Measurements from ENCODE around the gene ARR3. TPM values are rescaled to one million over a fixed set of nuclear protein-coding genes. Genes with fewer than 3 reads are reported as not detected.
"Not testable (repeated sequence)": the region's sequence is repeated elsewhere in the genome, so short reads cannot be mapped to it uniquely, and the experiment has no call there.

Gene ARR3
- total RNA-seq: not detected

GRCh38 chrX:70268034-70268433, at the start of gene ARR3:
TSS of gene ARR3 (plus strand) at chrX:70268334. CDS start at chrX:70269386, 1,052 bp downstream.
- DNase-seq (ENCODE audit: low spot score) (no peak), ATAC-seq (no peak)

GRCh38 chrX:70219938-70220764, 48.0 kb upstream of the ARR3 start:
- ATAC-seq (no peak), DNase-seq (ENCODE audit: low spot score) (no peak)

- ATAC-seq (no peak), DNase-seq (ENCODE audit: low spot score) (no peak)
These were observed 42.1 kb upstream of the ARR3 start for GRCh38 chrX:70226048-70226447.

- DNase-seq (ENCODE audit: low spot score) (no peak), ATAC-seq (no peak)
These were observed 41.4 kb upstream of the ARR3 start for GRCh38 chrX:70226687-70227086.

GRCh38 chrX:70231666-70232065, 36.5 kb upstream of the ARR3 start:
- no peak for DNase-seq (ENCODE audit: low spot score)
- ATAC-seq: peak; percentile 69

- no peak for ATAC-seq
- no peak for DNase-seq (ENCODE audit: low spot score)
These were observed 33.8 kb upstream of the ARR3 start, which contains the start of gene AWAT1 for GRCh38 chrX:70234355-70234754. TSS of gene AWAT1 (plus strand) at chrX:70234655. CDS start at chrX:70234696, 41 bp downstream.

- DNase-seq (ENCODE audit: low spot score) (no peak), ATAC-seq (no peak)
These were observed 27.4 kb upstream of the ARR3 start for GRCh38 chrX:70240751-70241150.

- DNase-seq (ENCODE audit: low spot score): no peak
- ATAC-seq: no peak
These were observed 26.6 kb upstream of the ARR3 start for GRCh38 chrX:70241501-70241900.

- not testable (repeated sequence) for DNase-seq (ENCODE audit: low spot score)
These were observed 24.5 kb upstream of the ARR3 start for GRCh38 chrX:70243601-70244000.

GRCh38 chrX:70244881-70245280, 23.3 kb upstream of the ARR3 start:
- DNase-seq (ENCODE audit: low spot score): no peak
- ATAC-seq: no peak

More at GRCh38 chrX:70243601-70244000, 24.5 kb upstream of the ARR3 start:
- not testable (repeated sequence) for ATAC-seq

- ATAC-seq (no peak), DNase-seq (ENCODE audit: low spot score) (no peak)
These were observed 20.9 kb upstream of the ARR3 start for GRCh38 chrX:70247252-70247651.

- DNase-seq (ENCODE audit: low spot score): no peak
- no peak for ATAC-seq
These were observed 15.6 kb upstream of the ARR3 start for GRCh38 chrX:70252491-70252890.

GRCh38 chrX:70253377-70254062, 14.6 kb upstream of the ARR3 start:
- DNase-seq (ENCODE audit: low spot score) (no peak), ATAC-seq (no peak)

- no peak for DNase-seq (ENCODE audit: low spot score)
- ATAC-seq: no peak
These were observed 14.1 kb upstream of the ARR3 start for GRCh38 chrX:70254063-70254400.

- ATAC-seq (no peak), DNase-seq (ENCODE audit: low spot score) (no peak)
These were observed 13.2 kb upstream of the ARR3 start for GRCh38 chrX:70254909-70255308.

- ATAC-seq (no peak), DNase-seq (ENCODE audit: low spot score) (no peak)
These were observed 12.7 kb upstream of the ARR3 start for GRCh38 chrX:70255452-70255851.

- DNase-seq (ENCODE audit: low spot score) (no peak), ATAC-seq (no peak)
These were observed 10.5 kb upstream of the ARR3 start for GRCh38 chrX:70257423-70258288.

- no peak for DNase-seq (ENCODE audit: low spot score)
- no peak for ATAC-seq
These were observed 8.0 kb upstream of the ARR3 start, which contains the start of gene P2RY4 for GRCh38 chrX:70260104-70260503. TSS of gene P2RY4 (minus strand) at chrX:70260204. CDS start at chrX:70259624, 580 bp downstream.

GRCh38 chrX:70262952-70263567, 5.1 kb upstream of the ARR3 start:
- ATAC-seq: peak; percentile 89

GRCh38 chrX:70264784-70265183, 3.4 kb upstream of the ARR3 start:
- DNase-seq (ENCODE audit: low spot score) (no peak), ATAC-seq (no peak)

More at GRCh38 chrX:70262952-70263567, 5.1 kb upstream of the ARR3 start:
- DNase-seq (ENCODE audit: low spot score): peak; percentile 43

GRCh38 chrX:70274029-70274428, 5.9 kb downstream of the ARR3 start:
- not testable (repeated sequence) for DNase-seq (ENCODE audit: low spot score); ATAC-seq

Measured in left lobe of liver (tissue), 2 donors.